Measurements from ENCODE around the gene ENTPD2.
"Not testable (repeated sequence)": the region's sequence is repeated elsewhere in the genome, so short reads cannot be mapped to it uniquely, and the experiment has no call there.

ENTPD2 gene

DNA sequence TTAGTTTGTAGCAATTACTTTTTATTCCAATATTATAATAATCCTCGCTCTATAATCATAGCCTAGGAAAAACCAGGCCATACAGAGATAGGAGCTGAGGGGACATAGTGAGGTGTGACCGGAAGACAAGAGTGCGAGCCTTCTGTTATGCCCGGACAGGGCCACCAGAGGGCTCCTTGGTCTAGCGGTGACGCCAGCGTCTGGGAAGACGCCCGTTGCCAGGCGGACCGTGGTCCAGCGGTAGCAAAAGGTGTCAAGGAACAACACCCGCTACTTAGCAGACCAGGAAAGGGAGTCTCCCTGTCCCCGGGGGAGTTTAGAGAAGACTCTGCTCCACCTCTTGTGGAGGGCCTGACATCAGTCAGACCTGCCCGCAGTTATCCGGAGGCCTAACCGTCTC lies 49.6 kb downstream of the ENTPD2 start:
- not testable (repeated sequence) for DNase-seq (ENCODE audit: low read depth in 1 of 2, low spot score in 1 of 2)

DNA sequence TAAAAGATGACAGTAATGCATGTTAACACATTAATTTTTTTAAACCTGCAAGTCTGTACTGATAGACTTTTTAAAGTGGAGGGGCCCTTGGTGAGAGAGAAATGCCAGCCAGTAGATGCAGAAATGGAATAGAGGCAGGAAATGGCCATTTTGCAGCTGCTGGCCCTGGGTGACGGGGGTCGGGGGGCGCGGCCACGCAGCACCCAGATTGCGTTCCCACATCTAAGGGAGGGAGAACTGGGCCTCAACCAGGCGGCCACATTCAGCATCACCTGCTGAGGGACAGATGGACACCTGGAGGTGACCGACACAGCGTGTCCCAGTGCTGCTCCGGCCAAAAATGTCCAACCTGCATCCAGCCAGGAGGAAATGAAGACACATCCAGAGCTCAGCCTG lies 51.2 kb downstream of the ENTPD2 start:
- DNase-seq (ENCODE audit: low read depth in 1 of 2, low spot score in 1 of 2) = no peak

DNA sequence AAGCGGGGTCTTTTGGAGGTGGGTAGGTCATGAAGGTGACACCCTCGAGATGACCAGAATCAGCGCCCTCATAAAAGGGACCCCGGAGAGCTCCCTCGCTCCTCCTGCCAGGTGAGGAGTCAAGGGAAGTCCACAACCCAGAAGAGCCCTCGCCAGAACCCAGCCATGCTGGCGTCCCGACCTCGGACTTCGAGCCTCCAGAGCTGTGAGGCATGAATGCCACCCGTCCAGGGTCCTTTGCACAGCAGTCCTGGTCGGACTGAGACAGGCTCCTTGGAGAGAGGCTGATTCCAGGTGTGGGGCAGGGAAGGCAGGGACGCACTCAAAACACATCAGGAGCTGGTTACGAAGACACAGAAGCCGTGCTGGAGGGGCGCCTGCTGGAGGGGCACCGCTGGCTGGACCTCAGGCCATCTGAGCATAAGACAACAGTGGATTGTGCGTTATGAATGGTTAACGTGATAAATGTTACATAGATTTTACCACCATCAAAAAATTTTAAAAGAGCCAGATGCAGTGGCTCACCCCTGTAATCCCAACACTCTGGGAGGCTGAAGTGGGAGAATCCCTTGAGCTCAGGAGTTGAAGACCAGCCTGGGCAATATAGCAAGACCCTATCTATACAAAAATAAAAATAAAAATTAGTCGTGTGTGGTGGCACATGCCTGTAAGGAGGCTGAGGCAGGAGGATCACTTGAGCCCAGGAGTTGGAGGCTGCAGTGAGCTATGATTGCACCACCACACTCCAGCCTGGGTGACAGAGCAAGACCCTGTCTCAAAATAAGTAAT lies 51.8 kb downstream of the ENTPD2 start:
- no peak for DNase-seq (ENCODE audit: low read depth in 1 of 2, low spot score in 1 of 2)

DNA sequence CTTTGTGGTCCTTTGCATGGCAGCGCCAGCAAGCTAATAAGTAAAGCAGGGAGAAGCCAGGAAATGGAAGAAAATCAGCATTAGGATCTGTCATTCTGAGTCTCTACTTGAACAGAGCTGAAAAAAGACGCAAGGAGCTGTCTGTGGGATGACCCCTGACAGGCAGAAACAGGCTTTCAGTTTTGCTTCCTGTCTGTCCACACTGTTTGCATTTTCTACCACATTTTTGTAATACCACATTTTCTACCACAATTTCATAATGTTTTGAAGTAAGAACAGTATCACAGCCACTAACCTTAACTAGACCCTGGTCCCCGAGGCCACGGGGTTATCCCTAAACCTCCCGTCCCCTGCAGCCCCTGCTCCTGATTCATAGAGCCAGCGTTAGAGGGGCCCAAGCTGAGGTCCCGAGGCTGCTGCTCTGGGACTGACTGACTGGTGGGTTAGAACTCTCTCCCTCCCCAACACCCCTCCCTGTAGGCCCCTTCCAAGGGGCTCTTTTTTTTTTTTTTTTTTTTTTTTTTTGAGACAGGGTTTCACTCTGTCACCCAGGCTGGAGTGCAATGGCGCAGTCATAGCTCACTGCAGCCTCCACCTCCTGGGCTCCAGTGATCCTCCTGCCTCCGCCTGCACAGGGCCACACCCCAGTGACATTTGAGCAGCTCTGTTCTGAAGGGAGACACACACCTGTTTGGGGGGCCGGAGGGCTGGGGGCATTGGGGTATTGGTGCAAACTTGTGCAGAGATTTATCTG lies 53.5 kb downstream of the ENTPD2 start:
- no peak for DNase-seq (ENCODE audit: low read depth in 1 of 2, low spot score in 1 of 2)
